GM10266 (cell line): ENCODE results near the gene NSD2.

Experiments used
- DNase-seq: peaks from one replicate; pipeline ENCODE4 v3.0.0; 2012; ENCODE audit errors: extremely low spot score
- TF ChIP-seq, protein P1 (sequence below): IDR thresholded peaks from 2 replicates; pipeline ENCODE4 v1.5.1; 2012; ENCODE audit warnings: mild to moderate bottlenecking, low read depth; ENCODE audit not compliant: control insufficient read depth, insufficient read depth; ENCODE audit errors: missing control alignments

Gene NSD2

GRCh38 chr4:1885414-1885813 is 14.2 kb downstream of the NSD2 start:
- DNase-seq: no peak
- TF ChIP-seq, protein P1, sequence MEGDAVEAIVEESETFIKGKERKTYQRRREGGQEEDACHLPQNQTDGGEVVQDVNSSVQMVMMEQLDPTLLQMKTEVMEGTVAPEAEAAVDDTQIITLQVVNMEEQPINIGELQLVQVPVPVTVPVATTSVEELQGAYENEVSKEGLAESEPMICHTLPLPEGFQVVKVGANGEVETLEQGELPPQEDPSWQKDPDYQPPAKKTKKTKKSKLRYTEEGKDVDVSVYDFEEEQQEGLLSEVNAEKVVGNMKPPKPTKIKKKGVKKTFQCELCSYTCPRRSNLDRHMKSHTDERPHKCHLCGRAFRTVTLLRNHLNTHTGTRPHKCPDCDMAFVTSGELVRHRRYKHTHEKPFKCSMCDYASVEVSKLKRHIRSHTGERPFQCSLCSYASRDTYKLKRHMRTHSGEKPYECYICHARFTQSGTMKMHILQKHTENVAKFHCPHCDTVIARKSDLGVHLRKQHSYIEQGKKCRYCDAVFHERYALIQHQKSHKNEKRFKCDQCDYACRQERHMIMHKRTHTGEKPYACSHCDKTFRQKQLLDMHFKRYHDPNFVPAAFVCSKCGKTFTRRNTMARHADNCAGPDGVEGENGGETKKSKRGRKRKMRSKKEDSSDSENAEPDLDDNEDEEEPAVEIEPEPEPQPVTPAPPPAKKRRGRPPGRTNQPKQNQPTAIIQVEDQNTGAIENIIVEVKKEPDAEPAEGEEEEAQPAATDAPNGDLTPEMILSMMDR: no peak

DNA sequence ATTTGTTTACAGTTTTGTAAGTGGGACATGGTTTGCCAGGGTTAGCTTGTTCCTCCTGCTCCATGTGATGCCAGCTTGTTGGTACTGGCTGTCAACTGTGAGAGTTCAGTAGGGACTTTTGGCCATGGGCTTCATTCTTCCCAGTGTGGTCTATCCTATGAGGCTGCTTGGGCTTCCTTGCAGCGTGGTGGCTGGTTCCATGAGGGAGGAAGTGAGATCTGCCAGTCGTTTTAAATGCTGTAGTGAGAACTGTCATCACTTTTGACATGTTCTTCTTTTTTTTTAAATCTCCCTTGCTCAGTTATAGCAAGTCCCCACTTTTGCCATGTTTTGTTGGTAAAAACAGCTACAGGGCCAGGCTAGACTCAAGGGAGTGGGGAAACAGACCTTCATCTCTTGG is 15.9 kb downstream of the NSD2 start:
- TF ChIP-seq, protein P1: no peak
- DNase-seq: no peak

DNA sequence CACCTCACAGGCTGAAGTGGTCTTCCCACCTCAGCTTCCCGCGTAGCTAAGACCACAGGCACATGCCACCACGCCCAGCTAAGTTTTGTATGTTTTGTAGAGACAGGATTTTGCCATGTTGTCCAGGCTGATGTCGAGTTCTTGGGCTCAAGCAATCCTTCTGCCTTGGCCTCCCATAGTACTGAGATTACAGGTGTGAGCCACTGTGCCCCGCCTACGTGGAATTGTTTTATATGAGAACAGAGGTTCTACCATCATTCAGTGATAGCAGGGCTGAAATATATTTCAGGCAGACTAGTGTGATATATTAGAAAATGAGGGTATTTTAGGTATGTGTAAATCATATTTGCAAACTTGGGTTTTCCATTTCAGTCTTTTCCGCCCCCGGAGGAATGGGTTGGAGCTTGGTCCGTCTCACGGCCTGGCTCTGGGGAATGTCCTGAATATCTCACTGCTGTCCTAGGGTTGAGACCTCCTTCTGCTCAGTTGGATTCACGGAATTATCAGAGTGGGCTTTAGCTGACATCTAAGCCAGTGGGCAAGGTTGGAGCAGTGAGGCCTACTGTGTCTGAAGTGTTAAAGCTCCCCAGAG is 19.9 kb downstream of the NSD2 start:
- TF ChIP-seq, protein P1: no peak
- no peak for DNase-seq

- TF ChIP-seq, protein P1: no peak
- no peak for DNase-seq
These were observed 24.9 kb downstream of the NSD2 start for GRCh38 chr4:1895971-1896657.

DNA sequence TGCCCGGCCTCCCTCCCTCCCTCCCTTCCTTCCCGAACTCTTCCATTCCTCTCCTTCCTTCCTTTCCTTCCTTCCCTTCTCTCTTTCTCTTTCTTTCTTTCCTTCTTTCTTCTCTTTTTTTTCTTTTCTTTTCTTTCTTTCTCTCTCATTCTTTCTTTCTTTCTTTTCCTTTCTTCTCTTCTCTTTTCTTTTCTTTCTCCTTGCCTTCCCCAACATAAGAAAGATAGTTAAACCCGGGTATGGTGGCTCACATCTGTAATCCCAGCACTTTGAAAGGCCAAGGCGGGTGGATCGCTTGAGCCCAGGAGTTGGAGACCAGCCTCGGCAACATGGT is 25.4 kb downstream of the NSD2 start:
- TF ChIP-seq, protein P1: no peak
- no peak for DNase-seq

- no peak for DNase-seq
- TF ChIP-seq, protein P1: no peak
These were observed 26.8 kb downstream of the NSD2 start for GRCh38 chr4:1898007-1898406.

DNA sequence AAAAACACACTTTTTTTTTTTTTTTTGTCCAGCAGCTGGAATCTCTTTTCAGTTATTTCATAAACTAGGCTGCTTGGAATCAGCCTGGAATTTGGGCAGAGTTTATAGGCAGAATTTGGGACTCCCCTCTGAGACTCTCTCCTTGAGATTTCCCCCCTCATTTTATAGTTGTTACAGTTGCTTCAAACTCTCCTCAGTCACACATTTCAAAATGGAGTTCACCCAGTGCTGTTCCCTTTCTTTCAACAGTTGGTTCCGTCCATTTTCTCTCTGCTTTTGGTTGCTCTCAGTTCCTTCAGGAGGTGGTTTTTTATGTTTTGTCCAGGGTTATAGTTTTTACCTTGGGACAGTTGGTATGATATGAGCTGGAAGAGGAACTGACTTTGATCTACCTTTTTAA is 27.5 kb downstream of the NSD2 start:
- TF ChIP-seq, protein P1: no peak
- no peak for DNase-seq
